T follicular helper cell (primary cell): Measurements from ENCODE around the gene RETSAT.

Experiments used
- DNase-seq: peaks from one replicate; pipeline ENCODE4 v3.0.0-alpha.2; 2020; ENCODE audit warnings: low read depth

RETSAT gene

DNA sequence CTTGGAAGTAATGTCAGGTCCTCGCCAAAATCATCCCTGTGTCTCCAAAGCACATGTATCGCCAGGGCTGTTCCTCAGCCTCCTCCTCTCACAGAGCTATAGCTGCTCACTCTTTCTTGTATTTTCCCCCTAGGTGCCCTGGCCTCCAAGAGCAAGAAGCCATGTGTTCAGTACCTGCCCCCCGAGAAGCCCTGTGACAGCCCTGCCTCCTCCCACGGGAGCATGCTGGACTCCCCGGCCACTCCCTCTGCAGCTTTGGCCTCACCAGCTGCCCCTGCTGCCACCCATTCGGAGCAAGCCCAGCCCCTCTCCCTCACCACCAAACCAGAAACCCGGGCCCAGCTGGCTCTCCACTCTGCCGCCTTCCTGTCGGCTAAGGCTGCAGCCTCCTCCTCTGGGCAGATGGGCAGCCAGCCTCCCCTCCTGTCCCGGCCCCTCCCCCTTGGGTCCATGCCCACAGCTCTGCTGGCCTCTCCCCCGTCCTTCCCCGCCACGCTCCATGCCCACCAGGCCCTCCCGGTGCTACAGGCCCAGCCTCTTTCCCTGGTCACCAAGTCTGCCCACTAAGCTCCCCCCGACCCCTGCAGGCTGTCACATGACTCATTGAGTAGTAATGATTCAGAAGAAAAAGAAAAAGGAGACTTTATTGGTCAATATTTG is 45.3 kb downstream of the RETSAT start:
- DNase-seq: no peak

GRCh38 chr2:85308201-85308600 is 46.1 kb downstream of the RETSAT start:
- DNase-seq: no peak

DNA sequence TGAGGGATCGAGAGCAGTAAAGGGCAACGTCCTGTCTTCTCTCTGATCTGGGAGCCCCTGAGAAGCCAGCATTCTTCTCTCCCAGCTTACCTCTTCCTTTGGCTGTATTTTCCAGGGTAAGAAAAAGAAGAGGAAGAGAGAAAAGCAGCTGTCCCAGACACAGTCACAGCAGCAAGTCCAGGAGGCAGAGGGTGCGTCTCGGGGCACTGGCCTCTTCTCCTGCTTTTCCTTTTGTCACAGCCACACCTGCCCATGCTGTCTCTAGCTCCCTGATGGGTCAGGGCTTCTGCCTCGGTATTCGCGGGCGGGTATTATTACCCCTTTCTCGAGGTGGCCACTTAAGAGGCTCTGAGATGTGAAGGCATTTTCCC is 46.8 kb downstream of the RETSAT start:
- no peak for DNase-seq

DNA sequence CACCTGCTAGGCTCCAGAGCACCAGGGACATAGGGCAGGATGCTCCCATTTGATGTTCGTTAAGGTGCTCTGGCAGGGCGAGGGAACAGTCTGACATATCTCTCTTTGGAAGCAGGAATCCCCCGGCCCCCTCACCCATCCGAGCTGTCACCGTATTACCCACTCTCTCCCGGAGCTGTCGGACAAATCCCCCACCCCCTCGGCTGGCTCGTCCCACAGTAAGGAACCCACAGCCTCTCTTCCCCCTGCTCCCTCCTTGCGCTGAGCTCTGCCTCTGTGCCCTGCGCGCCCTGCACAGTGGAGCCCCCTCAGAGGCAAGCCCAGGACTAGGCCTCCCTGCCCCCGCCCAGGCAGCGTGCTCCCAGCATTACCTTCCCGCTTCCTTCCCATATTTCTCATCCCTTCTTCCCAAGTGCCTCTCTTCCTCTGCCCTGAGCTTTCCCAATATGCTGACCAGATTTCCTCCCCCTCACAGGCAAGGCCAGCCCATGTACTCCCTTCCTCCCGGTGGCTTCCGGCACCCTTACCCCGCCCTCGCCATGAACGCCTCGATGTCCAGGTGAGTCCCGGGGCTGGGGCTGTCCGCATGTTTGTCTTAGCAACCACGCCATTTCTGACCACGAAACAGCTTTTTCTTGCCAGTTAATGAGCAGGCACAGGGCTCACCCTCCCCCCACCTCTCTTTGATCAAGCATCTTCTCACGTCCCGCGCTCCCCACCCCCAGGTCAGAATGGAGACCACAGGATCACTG is 50.4 kb downstream of the RETSAT start:
- no peak for DNase-seq

DNA sequence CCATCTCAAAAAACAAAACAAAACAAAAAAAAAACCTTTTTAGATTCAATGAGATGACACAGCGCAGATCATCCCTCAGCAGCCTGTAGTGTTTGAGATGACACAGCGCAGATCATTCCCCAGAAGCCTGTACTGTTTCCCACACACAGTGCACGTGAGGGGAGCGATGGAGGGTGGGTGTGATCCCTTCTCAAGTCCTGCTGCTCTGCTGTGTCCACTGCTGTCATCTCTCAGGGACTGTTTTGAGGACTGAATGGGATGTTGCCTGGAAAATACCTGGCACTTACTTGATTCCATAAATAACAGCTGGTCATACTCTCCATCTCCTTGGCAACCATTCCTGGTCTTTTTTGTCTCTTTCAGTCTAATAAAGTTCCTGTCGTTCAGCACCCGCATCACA is 52.2 kb downstream of the RETSAT start:
- no peak for DNase-seq
